Skin of body (tissue), 2 donors: ENCODE results near the gene NOP16. TPM values are rescaled to one million over a fixed set of nuclear protein-coding genes. Genes with fewer than 3 reads are reported as not detected.

Experiments used
- DNase-seq: peaks from one replicate; lab custom pipeline; 2025; lab: John Stamatoyannopoulos, UW
- total RNA-seq: library from RNA; depleted of rRNA; stranded (reverse); fragments of >200 nt; gene quantifications from one replicate; pipeline ENCODE4 v1.2.3, GENCODE V29; 2014

NOP16 gene, protein sequence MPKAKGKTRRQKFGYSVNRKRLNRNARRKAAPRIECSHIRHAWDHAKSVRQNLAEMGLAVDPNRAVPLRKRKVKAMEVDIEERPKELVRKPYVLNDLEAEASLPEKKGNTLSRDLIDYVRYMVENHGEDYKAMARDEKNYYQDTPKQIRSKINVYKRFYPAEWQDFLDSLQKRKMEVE
- 11.6 TPM for total RNA-seq

DNA sequence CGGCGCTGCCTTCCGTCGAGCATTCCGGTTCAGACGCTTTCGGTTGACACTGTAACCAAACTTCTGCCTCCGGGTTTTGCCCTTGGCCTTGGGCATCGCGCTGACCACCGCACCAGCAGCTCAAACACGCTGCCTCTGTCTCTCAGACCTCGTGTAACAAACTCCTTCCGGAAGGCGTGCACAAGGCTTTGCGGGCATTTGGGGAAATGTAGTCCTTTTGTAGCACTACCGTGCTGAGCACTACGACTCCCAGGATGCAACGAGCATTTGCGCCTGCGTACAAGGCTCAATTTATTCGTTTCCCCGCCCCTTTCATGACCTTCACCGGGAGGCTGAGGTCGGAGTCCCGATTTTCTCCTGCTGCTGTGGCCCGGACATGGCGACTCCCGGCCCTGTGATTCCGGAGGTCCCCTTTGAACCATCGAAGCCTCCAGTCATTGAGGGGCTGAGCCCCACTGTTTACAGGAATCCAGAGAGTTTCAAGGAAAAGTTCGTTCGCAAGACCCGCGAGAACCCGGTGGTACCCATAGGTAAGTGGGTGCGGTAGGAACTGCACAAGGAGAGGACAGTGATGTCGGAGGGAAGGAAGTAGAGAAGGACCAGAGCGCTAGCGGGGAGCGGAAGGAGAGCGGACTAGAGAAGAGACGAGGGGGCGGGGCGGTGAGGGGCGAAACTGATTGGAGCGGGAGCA lies at the start of gene NOP16, which contains the start of gene HIGD2A:
Gene NOP16 (minus strand): TSS at position 155 of the 691 bp plus-strand sequence. CDS start 59 bp downstream, at position 96.
Gene HIGD2A (plus strand): TSS at position 308 of the 691 bp plus-strand sequence. CDS start 69 bp downstream, at position 377.
- peak; percentile 99 for DNase-seq

DNA sequence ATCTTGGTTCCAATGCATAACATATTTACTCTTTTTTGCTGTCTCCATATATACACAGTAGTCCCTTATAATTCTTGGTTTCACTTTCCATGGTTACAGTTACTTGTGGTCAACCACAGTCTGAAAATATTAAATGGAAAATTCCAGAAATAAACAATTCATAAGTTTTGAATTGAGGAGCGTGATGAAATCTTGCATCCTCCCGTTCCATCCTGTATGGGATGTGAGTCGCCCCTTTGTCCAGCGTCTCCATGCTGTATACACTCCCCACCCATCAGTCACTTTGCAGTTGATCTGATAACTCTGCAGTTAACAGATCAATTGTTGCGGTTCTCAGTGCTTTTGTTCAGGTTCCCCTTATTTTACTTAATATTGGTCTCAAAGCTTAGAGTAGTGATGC lies 48.3 kb upstream of the NOP16 start:
- no peak for DNase-seq

DNA sequence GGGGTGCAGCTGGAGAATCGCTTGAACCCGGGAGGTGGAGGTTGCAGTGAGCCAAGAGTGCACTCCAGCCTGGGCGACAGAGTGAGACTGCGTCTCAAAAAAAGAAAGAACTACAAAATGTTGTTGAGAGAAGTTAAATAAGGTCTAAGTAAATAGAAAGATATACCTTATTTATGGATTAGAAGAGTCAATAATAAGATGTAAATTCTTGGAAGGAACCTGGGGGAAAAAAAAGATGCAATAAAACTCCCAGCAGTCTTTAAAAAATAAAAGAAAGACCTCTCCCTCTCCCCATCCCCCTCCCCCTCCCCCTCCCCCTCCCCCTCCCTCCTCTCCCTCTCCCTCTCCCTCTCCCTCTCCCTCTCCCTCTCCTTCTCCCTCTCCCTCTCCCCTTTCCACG lies 44.3 kb upstream of the NOP16 start:
- no peak for DNase-seq

DNA sequence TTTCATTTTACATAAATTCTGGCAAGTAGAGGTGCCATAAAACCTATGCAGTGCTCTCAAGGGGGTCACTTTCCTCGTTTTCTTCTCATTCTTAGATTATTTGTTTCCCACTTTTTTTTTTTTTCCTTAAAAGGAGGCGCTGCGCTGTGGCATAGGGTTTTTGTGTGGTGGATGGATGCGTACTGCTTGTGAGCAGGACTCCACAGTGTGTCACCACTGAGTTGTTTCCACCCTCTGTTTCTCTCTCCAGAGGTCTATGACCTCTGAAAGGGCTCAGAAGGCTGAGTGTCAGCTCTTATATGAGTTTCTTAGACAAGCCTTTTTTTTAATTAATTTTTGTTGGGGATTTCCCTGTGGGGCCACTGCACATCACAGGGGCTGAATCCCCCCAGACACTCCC lies 41.6 kb upstream of the NOP16 start:
- DNase-seq = no peak

DNA sequence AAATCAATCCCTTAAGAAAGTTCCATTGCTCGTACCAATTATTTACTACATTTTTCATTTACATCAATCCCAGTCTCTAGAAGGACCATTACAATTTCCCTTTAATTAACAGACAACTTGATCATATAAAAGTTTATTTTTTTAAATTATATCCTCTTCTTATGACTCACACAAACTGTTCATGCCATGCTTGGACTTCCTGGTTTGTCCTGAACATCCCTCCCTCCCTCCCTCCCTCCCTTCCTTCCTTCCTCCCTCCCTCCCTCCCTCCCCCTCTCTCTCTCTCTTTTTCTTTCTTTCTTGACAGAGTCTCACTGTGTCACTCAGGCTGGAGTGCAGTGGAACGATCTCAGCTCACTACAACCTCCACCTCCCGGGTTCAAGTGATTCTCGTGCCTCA lies 39.6 kb upstream of the NOP16 start:
- DNase-seq = no peak

DNA sequence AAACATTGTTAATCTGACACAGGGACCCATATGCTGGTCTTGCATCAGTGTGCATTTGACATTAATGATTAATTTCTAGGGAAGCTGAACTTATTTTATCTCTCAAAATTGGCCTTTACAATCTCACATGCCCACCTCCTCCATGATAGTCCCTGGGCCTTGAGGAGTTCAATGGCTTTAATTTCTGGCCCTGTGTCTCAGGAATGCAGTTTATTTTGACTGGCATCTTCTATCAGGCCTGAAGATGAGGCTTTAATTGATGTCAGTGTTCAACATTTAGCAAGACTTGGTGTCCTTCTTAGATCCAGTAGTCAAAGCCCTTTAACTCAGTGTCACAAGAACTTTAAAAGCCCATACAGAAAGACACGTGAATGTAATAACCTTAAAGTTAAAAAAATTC lies 38.5 kb upstream of the NOP16 start:
- no peak for DNase-seq

DNA sequence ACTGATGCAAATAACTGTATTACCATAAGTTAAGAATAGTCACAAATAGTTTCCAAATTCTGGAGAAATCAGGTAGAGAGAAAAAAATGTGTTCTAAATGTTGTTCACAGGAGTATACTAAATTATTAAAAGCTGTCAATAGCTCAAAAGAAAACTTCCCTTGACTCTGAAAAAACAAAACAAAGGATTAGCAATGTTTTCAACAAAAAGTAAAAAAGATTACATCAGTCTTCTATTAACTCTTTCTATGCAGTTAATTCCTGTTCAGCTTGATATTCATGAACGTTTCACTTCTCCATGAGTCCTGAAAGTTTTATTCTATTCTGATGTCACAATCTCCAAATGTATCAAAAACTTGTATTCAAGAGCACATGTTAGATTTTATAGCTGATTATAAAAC lies 37.4 kb upstream of the NOP16 start:
- DNase-seq = no peak

DNA sequence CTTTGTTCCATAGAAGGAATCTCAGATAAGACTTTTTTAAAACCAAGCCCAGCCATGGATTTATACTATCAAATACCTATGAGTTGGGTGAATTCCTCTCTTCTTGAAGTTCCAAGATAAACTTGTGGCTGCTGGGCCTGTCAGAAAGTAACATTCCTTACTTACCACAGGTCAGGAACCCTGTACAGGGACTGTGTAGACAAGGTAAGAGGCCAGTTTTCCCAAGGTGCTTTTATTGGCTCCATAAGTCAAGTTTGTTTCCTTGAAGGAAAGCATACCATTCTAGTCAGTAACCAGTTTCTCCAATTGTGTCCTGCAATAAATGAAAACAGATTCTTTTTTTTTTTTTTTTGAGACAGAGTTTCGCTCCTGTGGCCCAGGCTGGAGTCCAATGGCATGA lies 36.7 kb upstream of the NOP16 start:
- DNase-seq = no peak

DNA sequence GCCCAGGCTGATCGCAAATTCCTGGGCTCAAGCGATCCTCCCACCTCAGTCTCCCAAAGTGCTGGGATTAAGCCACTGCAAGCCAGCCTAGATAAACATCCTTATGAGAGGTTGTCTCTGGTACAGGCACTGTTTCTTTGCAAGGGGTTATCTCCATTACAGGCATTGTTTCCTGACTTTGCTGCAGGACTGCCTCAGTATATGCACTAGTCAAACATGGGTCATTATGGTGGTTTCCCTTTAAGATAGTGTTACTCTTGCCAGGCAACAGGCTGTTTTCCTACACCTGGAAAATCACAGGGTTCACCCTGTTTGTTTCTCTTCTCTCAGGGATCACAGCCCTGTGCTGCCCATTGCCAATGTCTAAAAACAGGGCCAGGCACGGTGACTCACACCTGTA lies 35.8 kb upstream of the NOP16 start:
- no peak for DNase-seq

DNA sequence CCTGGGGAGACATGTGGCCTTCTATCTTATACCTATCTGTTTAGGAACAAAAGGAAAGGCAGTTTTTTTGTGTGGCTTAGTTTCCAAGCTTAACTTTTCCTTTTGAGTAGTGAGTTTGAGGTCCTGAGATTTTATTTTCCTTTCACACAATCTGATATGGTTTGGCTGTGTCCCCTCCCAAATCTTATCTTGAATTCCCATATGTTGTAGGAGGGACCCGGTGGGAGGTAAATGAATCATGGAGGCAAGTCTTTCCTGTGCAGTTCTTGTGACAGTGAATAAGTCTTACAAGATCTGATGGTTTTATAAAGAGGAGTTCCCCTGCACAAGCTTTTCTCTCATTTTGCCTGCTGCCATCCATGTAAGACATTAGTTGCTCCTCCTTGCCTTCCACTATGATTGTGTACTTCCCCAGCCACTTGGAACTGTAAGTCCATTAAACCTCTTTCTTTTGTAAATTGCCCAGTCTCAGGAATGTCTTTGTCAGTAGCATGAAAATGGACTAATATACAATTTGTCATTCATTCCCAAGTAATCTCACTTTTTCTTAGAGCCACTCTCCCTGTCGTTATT lies 32.7 kb upstream of the NOP16 start:
- DNase-seq = no peak

DNA sequence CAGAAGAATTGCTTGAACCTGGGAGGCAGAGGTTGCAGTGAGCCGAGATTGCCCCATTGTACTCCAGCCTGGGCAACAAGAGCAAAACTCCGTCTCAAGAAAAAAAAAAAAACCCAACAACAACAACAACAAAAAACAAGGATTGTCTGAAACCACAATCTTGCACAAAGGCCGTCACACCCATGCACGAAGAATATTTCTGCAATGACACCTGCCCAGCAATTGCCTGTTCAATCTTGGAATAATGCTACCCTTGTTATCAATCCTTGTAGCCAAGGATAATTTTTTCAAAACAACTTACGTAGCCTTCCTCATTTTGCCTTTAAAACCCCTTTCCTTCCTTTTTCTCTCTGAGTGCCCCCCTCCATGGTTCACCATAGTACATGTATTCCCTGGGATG lies 31.7 kb upstream of the NOP16 start:
- DNase-seq = no peak

DNA sequence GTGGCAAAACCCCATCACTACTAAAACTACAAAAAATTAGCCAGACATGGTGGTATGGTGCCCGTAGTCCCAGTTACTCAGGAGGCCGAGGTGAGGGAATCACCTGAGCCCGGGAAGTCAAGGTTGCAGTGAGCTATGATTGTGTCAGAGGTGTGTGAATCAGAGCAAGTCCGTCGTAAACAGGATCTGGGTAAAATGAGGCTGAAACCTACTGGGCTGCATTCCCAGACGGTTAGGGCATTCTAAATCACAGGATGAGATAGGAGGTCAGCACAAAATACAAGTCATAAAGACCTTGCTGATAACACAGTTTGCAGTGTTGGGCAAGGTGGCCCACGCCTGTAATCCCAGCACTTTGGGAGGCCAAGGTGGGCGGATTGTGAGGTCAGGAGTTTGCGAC lies 29.9 kb upstream of the NOP16 start:
- no peak for DNase-seq

DNA sequence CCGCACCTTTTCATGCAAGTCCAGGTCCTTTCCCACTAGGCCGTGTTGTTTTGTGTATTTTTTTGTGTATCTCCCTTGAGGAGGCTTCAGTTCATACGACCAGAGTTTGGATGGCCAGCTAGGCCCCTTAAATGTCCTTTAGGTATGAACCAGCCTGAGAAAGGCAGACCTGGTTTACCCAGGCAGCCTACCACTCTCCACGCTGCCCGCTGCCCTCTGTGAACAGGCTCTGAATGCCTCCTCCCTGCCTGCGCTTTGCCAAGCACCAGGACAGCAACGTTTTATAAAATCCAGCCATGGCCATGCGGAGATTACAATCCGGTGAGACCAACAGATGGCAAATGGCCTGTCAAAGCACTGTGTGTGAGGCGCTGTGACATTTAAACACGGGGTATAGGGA lies 28.6 kb upstream of the NOP16 start:
- no peak for DNase-seq

DNA sequence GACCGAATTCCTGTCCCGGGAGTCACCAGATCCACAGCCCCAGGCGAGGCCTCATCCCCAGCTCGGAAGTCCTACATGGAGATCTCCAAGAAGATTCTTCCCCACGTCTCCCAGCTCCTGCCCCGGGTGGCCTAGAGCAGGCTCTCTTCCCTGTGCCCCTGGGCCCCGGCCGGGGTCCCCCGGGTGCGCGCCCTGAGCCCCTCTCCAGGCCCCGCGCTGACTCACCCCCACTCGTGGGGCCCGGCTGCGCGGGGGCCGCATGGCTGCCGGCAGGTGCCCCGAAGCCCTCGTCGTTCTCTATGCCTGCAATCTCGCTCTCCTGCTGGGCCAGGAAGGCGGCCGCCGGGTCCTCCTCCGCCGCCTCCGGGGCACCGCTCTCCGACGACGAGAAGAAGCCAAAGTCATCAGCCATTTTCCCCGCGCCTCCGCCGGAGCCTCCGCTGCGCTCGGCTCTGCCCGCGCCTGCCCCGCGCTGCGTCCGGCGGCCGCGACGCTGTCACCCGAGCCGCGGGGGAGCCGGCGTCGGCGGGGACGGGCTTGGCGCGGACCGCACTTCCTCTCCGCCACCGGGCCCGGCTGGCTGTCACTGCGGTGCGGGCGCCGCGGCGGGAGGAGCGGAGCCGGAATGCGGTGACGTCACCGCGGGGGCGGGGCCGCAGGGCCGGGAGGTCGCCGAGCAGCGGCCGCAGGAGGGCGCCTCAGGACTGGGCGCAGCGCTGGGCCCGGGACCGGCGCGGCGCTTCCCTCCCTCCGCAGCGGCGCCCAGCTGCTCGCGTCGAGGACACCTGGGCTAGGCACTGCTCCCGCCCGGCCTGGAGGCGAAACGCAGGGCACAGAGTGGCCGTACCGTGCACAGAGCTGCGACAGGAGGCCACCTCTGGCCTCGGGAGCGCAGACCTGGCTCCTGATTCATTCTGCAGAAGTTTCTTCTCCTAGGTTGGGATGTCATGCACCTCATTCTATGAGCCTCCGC lies 27.8 kb upstream of the NOP16 start, which contains the start of gene CLTB:
Gene CLTB (minus strand): TSS at position 588 of the 973 bp plus-strand sequence. CDS start 176 bp downstream, at position 412.
- DNase-seq = peak; percentile 76

DNA sequence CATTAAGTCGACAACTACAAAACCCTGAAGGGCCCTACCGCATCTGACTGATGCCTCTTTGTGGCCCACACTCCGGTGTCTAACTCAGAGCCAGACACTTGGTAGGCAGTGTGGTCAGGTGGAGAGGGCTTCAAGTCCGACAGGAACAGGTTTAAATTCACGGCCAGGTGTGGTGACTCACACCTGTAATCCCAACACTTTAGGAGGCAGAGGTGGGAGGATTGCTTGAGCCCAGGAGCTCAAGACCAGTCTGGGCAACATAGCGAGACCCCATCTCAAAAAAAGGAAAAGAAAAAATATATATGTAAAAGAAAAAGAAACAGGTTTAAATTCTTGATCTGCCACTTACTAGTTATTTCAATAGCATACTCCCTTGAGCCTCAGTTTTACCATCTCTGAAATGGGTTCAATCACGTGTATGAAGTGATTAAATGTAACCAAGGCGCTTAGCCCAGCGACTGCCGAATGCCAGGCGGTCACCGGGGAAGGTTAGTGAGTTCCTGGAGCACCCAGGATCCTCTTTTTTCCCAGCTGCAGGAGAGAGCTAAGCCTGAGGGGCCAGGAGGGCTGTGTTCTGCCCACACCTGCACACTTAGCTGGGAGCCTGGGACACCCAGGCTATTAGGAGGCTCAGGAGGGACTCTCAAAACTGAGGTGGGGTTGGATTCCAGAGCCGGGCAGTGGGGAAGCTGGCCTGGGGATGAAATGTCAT lies 27.0 kb upstream of the NOP16 start:
- DNase-seq = no peak

DNA sequence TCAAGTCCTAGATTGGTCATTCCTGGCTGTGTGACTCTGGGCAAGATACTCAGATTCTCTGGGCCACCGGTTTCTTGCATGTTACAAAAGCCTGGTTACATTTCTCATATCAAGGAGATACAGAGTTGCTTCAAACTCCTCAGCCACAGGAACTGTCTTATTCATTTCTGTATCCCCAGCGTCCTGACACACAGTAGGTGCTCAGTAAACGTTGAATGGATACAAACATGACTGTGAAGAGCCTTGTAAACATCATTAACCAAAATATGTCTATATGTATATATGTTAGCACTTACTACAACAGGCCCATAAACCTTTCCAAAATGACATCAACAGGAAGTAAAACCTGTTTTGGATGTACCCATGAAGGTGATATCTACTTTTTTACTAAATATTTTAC lies 26.3 kb upstream of the NOP16 start:
- DNase-seq = no peak

DNA sequence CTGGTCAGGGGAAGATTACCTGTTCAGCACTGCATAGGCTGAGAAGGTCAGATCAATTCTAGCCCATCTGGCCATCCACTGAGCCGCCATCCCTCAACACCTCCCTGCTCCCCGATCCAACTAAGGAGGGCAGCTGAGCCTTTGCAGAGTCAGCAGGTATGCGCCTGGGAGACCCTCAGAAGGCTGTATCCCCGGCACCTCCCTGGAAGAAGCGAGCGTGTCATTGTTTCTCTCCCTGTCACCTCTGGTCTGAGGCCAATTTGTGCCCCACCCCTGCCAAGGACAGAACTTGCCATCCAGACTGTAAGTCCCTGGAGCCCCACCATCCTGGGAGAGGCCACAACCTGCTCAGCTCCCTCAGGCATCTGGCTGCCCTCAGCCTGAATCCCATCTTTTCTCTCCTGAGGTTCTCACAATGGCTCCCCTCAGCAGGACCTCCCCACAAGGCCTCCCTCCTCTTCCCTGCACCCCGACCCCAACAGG lies 25.4 kb upstream of the NOP16 start:
- no peak for DNase-seq

DNA sequence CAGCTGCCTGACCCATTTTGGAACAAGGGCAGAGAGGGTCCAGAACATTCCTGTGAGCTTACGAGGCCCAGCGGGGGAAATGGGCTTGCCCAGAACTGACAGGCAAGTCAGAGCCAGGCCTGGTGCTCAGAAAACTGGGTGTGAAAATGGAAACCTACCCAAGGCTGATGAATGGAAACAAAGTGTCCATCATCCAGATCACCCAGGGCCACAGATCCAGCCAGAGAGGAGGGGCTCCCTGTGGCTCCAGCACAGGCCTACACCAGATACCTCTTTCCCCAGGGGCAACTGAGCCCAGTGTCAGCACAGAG lies 24.8 kb upstream of the NOP16 start:
- no peak for DNase-seq

DNA sequence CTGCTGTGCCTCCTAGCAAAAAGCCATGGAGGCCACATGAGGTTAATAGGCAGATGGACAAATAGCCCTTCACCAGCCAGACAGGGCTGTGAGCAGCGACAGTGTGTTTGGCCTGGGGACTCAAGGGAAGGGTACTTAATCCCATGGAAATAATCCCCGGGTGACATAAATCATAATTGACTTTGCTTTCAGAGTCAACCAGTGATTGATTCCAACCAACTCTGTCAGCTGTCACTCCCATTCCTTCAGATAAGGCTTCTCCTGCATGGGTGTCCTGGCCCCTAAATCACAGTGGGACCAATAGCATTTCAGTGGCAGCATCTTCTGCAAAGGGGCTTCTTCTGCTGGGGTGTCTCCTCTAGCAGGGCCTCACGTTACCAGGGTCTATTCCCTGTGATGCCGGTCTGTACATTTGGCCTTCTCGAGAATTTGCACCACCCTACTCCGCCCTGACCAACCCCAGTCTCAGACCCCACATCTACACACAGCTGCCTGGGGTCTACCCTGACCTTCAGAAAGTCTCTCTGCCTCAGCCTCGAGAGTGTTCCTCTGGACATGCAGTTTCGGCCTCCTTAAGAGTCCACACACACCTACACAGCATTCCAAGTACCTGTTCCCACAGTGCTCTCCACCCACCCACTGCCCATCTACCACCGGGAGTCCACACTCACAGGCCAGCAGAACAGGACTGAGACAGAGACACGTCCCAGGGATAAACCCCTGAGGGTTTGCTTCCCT lies 24.3 kb upstream of the NOP16 start:
- DNase-seq = no peak

DNA sequence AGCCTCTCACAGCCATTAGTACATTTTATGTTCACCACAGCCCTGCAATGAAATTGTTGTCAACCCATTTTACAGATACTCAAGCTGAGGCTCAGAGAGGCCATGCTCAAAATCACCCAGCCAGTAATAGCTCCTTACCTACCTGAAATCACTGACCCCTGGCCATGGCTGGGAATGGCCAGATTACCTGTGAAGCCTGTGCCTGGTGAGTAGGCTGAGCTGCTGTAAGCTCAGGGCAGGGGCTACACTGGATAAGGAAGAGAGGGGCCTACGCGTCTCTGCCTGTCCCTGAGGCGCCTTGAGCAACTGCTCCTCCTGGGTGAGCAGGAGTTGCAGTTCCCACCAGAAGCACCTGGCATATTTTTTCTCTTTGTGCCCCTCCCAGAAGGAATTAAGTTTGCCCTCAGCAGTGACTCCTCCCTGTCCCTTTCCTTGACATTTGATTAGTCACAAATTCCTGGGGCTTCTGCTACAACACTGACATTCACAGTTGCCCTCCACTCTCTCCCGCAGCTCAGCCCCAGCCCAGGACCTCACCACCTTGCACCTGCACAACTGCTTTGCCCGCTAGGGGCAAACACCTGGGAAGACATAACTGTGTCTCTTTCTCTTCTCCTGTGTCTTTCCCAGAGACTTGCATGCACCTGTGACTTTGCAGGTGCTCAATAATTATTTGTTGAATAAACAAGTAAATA lies 22.2 kb upstream of the NOP16 start:
- DNase-seq = no peak
